ENCODE measurements around the gene PLXDC2. TPM values are rescaled to one million over a fixed set of nuclear protein-coding genes. Genes with fewer than 3 reads are reported as not detected.

Gene PLXDC2
- total and polyA plus RNA-seq, 10 of the 15 experiments (the other 5 are each of a cell fraction or from before 2014, with no cell fraction given) = 0.05 to 1.8 (median 0.14) TPM; not detected in 2

DNA sequence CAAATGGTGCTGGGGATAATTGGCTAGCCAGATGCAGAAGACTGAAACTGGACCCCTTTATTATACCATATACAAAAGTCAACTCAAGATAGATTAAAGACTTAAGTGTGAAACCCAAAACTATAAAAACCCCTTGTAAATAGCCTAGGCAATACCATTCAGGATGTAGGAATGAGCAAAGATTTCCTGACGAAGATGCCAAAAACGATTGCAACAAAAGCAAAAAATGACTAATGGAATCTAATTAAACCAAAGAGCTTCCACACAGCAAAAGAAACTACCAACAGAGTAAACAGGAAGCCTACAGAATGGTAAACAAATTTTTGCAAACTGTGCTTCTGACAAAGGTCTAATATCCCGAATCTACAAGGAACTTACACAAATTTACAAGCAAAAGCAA, 30.9 kb upstream of the PLXDC2 start:
- H2AFZ ChIP-seq (ENCODE audit: control insufficient read depth, low read depth, low read length) = no peak overlapping the region
- 8% methylated on average over 3 of the region's 3 CpGs for WGBS (ENCODE audit: insufficient coverage, insufficient replicate concordance, low lambda C conversion rate, missing lambda C conversion rate)
- no TSS peak for BruUV-seq (replicated peaks)
- no peaks in the 10 kb centered on the region for H3K27me3 ChIP-seq (replicated peaks in 1 of 2; ENCODE audit: control insufficient read depth in 2 of 2, insufficient read depth in 2 of 2, low read length in 1 of 2)
- in situ Hi-C loops (cut with MboI) = no loop called here
- H3K4me1 ChIP-seq (ENCODE audit: control insufficient read depth, insufficient read depth, low read length) = no peaks in the 10 kb centered on the region
- ATAC-seq (no peak), DNase-seq (ENCODE audit: low read depth, low spot score) (no peak), FAIRE-seq (no peak)
- no peaks in the 10 kb centered on the region for H3K79me2 ChIP-seq (ENCODE audit: control insufficient read depth, insufficient read depth, low read length)
- no peaks in the 10 kb centered on the region for H3K9me3 ChIP-seq (replicated peaks; ENCODE audit: control insufficient read depth, insufficient read depth, low read length)
- ChIA-PET RAD21 (ENCODE audit: unreplicated experiment) (interaction anchor here (1.4 kb wide), 1 partner anchor 17 kb away, joined by 3 read pairs; no protein-coding TSS in a partner anchor), SMC1A (ENCODE audit: uncharacterized antibody, unreplicated experiment) (interaction anchor here (0.6 kb wide), 1 partner anchor 357 kb away, joined by 3 read pairs; no protein-coding TSS in a partner anchor), POLR2A (interaction anchor here (0.6 kb wide), 1 partner anchor 521 kb away, joined by 3 read pairs; no protein-coding TSS in a partner anchor), CTCF (interaction anchor here (0.7 kb wide), 1 partner anchor 34 kb away, joined by 3 read pairs; no protein-coding TSS in a partner anchor)
- no peaks in the 10 kb centered on the region for H3K36me3 ChIP-seq (ENCODE audit: control insufficient read depth in 2 of 2, insufficient read depth in 2 of 2, low read length in 1 of 2)
- no peak overlapping the region for H3K4me2 ChIP-seq (ENCODE audit: control insufficient read depth, insufficient read depth)
- TF ChIP-seq NFYB (IDR thresholded peaks at IDR 0.05; ENCODE audit: insufficient read depth, low read depth, low read length) (no peak), ASH2L (IDR thresholded peaks at IDR 0.05; ENCODE audit: borderline replicate concordance, low read depth) (no peak), MXI1 (IDR thresholded peaks at IDR 0.05; ENCODE audit: low read depth, low read length) (no peak), ZNF274 (IDR thresholded peaks at IDR 0.05; ENCODE audit: insufficient read depth, insufficient read length) (no peak), ZBTB33 (IDR thresholded peaks at IDR 0.05) (no peak), EGR1 (IDR thresholded peaks at IDR 0.05; ENCODE audit: borderline replicate concordance in 1 of 2, low read depth in 2 of 2, low read length in 2 of 2) (no peak), CHD4 (IDR thresholded peaks at IDR 0.05) (no peak), LARP7 (IDR thresholded peaks at IDR 0.05) (no peak), ZZZ3 (IDR thresholded peaks at IDR 0.05; ENCODE audit: control insufficient read depth, insufficient read length, low read depth) (no peak), GATAD2B (conservative IDR thresholded peaks at IDR 0.05; ENCODE audit: low read depth) (no peak)
- H3K27ac ChIP-seq (ENCODE audit: control insufficient read depth, insufficient read depth) = no peak overlapping the region
- H4K20me1 ChIP-seq (ENCODE audit: control insufficient read depth, insufficient read depth) = no peaks in the 10 kb centered on the region
- H3K4me3 ChIP-seq = no peak overlapping the region
- no peak overlapping the region for H3K9ac ChIP-seq (ENCODE audit: control insufficient read depth, insufficient read depth, low read length)
- intact Hi-C loops (cut with micrococcal nuclease; ENCODE audit: unreplicated experiment) = no loop called here
